NCI-H146 treated with DMSO at 0.1 percent for 48 hours (cell line): ENCODE data around the gene NCAPG2.
"Not testable (repeated sequence)": the region's sequence is repeated elsewhere in the genome, so short reads cannot be mapped to it uniquely, and the experiment has no call there.

ENCODE experiments used
- DNase-seq: peaks from one replicate; lab custom pipeline; 2025; ENCODE audit not compliant: unreplicated experiment; lab: John Stamatoyannopoulos, UW

The NCAPG2 gene

DNA sequence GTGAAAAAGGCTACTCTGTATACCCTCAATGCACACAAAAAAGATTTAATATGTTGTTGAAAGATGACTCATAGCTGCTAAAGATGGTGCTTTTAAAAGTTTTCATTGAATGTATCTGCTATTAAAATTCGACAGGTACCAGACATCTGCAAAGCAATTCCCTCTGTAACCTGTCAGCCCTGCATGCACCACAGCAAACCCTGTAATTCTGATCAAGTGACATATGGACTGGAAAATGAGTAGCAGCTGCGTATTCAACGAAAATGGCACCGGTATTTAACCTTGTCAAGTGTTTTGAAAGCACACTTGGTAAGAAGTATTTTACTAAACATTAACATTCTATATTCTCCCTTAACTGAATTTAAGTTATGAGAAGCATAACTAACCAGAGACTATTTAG lies 58.8 kb downstream of the NCAPG2 start:
- DNase-seq = no peak

DNA sequence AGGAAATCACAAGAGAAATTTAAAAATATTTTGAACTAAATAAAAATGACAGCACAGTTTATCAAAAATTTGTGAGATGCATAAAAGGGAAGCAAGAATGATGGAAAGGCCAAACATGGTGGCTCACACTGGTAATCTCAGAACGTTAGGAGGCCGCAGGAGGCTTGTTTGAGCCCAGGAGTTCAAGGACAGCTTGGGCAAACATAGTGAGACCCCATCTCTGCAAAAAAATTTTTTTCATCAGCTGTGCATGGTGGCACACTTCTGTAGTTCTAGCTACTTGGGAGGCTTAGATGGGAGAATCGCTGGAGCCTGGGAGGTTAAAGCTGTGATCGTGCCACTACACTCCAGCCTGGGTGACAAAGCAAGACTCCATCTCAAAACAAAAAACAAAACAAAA lies 62.5 kb downstream of the NCAPG2 start:
- no peak for DNase-seq

DNA sequence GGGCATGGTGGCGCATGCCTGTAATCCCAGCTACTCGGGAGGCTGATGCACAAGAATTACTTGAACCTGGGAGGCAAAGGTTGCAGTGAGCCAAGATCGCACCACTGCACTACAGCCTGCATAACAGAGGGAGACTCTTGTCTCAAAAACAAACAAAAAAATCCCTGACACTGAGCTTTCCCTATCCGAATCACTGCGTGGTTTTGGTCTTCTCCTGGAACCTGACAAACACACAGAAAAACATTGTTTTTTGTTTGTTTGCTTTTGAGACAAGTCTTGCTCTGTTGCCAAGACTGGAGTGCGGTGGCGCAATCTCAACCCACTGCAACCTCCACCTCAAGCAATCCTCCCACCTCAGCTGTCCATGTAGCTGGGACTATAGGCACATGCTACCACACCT lies 66.6 kb downstream of the NCAPG2 start:
- DNase-seq = no peak

DNA sequence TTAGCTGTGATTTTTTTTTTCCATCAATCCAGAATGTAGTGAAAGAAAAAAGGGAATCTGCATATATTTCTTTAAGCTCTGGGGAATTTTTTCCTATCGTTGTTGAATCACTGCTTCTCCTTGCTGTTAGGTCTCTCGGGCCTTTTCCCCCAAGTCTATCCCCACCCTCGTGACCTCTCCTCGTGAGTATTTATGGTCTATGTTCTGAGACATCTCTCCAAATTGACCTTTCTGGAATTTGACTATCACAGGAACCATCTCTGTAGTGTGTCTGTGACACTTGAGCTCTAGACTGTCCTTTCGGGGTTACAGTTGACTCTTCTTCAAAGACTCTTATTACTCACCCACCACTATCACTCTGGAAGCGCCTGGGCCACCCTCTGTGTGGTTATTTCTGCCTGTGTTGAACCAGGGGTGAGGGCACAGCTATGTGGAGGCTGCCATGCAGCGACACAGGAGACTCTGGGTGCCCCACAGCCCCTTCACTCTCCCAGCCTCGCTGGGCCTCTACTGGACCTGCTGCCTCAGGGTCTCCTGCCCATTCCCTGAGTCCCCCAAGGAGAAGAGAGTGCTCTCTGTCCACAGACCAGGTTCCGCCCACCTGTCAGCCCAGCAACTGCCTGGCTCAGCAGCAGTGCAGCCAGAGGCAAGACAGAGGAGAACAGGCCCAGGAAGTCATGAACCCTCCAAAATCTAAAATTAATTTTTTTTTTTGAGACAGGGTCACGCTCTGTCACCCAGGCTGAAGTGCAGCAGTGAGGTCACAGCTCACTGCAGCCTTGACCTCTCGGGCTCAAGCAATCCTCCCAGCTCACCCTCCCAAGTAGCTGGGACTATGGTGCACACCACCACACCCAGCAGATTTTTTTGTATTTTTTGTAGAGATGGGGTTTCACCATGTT lies 71.3 kb downstream of the NCAPG2 start:
- DNase-seq = no peak

DNA sequence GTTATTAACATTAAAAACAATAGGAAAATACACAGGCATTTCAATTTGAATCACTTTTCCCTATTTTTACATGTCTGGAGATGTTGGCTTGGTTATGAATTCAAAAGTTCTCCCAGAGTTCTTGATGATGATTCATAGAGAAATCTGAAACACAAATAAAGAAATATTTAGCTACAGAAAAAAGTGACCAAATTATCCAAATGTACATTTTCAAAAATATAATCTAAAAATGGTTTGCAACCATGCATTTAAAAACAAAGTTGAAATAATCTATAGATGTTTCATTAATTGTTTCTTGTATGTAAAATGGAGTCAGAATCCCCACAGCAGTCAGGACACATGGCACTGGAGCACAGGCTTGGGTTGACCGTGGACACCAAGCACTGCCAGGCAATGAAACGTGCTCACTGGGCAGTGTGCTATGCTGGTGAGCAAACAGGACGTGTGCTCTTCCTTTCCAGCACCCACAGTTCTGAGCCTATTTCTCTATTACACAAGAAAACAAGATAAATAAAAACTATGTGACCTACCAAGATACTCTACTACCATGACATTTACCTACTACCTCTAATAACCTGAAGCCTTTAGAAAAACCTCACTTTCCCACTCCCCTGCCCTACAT lies 72.9 kb downstream of the NCAPG2 start:
- DNase-seq = no peak

DNA sequence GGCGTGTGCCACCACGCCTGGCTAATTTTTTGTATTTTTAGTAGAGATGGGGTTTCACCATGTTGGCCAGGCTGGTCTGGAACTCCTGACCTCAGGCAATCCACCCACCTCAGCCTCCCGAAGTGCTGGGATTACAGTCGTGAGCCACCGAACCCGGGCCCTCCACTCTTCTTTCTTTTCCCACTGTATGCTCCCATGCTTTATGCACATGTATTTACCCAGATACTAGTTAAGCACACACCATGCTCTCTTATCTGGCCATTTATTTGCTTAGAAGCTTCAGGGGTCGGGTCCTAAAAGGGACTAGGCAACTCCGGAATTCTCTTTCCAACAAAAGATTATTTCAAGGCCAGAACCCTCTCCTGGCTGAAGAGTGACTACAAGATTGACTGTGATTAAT lies 78.3 kb downstream of the NCAPG2 start:
- not testable (repeated sequence) for DNase-seq

DNA sequence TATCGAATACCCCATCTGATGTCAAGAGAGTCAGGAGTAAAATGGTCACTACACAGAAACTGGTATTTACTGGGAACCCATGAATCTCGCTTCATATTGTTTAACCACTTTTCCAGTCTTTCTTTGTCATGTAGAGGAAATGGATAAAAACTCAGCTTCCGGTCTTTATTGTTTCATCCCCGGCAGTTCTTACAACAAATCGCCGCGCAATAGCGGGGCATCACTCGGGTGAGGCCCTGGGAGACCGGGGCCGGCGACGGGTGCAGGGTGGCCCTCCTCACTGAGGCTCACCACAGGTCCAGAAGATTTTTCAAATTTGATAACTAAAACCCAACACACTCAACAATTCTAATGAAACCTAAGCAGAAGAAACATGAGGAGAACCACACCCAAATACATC lies 81.4 kb downstream of the NCAPG2 start:
- no peak for DNase-seq

DNA sequence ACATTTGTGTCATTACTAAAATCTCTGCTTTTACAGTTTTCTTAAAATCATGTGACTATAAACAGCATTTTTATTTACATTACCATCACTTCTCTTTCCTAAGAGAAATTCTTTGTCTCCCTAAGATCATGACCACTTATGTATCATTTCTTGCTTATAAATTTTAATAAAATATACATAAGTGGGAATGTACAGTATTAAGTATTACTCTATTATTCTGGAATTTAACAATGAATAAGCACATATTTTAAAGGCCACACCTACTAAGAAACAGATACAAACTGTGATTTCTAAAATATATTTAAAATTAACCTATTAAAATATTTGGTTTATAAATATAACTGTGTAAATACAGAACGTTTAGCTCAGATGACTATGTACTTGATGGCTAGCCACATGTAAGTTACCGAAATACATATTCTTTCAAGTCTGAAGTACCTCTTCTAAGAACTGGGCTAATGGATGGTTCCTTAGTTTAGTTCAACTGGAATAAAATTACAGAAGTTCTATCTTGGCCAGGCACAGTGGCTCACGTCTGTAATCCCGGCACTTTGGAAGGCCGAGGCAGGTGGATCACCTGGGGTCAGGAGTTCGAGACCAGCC lies 83.7 kb downstream of the NCAPG2 start:
- DNase-seq = no peak

DNA sequence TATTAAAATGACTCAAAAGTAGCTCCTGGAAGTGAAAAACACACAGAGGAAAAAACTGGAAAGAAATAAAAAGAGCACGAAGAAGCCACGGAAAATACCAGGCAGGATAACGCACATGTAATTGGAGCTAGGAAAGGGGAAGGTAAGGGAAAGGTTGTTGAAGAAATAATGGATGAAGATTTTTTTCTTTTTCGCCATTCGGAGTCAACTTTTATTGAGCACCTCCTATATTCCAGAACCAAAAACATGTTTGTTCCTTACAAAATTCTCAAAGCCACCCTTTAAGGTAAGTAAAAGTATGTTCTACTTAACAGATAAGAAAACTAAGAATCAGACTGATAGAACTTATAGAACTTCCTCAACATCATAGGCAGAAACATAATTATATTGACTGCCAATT lies 84.2 kb downstream of the NCAPG2 start:
- DNase-seq = no peak

DNA sequence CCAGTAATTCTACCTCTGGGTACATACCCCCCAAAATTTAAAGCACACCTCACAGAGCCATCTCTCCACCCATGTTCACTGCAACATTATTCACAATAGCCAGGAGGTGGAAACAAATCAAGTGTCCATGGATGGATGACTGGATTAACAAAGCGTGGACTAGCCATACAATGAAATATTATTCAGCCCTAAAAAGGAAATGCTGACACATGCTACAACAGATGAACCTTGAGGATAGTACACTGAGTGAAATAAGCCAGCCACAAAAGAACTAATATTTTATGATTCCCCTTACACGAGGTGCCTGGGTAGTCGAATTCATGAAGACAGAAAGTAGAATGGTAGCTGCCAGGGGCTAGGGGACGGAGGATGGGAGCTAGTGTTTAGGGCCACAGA lies 85.9 kb downstream of the NCAPG2 start:
- DNase-seq = no peak

DNA sequence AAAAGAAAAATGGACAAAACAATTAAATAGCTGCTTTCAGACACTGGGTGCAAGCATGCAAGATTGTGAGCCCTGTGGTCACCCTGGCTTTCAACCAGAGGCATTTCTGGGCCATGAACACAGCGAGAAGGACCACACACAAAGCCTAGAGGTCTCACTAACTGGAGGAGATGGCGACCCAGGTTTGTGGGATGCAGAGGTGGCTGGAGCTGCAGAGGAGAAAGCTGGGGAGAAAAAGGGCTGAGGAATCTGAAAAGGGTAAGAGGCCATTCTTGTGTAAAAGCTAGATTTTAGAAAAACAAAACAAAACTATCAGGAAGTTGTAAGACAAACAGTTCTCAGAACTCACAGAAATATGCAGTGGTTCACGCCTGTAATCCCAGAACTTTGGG lies 86.9 kb downstream of the NCAPG2 start:
- no peak for DNase-seq

DNA sequence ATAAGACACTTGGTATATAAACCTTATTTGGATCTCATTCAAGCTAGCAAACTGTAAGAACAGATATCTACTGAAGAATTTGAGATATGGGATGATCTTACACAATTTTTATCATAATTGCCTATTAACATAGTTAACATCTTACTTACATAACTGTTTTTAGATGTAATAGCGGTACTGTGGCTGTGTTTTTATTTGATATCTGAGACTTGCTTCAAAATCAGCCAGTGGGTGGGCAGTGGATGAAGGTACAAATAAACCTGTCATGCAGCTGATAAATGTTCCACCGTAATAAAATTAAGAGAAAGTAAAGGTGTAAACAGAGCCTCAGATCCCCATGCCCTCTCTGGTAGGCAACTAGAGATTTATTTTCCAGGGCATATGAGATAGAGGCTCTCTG lies 88.6 kb downstream of the NCAPG2 start:
- DNase-seq = no peak

DNA sequence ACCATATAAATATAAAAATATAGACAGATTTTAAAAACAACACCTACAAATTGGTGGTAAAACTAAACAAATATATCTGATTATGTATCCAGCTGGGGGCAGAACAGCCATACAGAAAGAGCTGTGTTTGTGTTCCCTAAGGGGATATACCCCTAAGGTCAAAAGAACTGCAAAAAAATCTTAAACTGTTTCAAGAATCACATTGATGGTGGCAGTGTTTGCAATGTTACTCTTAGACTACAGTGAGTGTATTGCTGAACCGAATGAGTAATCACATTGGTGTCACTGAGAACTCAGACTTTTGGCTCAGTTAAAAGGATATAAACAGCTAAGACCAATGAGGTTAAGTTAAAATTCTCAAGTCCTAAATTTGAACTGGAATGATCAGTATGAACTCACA lies 89.9 kb downstream of the NCAPG2 start:
- no peak for DNase-seq

DNA sequence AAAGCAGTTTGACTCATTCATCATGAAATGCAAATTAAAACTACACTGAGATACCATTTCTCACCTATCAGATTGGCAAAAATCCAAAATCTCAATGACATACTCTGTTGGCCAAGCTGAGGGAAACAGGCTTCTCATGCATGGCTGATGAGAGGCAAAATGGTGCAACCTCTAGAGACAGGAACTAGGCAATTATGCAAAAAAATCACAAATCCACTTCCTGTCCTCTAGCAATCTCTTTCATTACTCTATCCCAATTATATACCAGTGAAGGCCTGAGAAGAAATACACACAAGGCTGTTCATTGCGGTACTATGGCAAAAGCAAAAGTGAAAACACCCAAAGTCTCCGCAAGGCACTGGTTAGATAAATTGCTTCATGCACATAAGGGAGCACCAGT lies 91.1 kb downstream of the NCAPG2 start:
- DNase-seq = no peak

DNA sequence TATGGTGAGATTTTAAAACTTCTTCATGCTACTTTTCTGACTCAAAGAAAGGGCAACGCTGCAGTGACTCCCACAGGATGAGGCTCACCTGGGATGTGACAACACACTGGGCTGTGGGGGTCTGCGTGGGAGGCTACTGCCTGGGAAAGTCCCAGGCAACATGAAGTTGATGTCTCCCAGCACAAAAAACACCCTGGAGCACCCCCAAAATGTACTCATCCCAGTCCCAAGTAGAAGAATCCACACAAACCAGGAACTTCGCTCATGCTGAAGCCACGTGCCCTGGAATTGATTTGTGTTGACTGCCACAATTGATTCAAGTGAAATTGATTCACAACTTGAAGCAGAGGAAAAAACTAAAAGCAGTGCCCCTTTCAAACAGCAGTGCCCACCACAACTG lies 92.1 kb downstream of the NCAPG2 start:
- DNase-seq = no peak

DNA sequence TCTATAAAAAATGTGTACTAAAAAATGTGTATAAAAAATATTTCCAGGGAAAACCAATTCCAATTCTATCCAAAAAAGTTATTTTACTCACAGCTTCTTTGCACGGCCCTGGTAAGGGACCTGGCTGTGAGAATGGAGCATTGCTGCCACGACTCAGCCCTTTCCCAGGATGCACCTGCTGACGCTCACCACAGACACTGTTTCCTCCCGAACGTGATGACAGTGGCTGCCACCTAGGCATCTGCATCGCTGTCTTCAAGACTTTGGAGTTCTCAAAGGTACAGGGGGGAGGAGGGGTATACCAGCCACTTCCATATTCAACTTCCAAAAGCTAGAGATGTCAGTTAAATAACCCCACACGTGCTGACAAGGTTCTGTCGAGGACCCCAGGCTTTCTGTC lies 93.1 kb downstream of the NCAPG2 start:
- no peak for DNase-seq

DNA sequence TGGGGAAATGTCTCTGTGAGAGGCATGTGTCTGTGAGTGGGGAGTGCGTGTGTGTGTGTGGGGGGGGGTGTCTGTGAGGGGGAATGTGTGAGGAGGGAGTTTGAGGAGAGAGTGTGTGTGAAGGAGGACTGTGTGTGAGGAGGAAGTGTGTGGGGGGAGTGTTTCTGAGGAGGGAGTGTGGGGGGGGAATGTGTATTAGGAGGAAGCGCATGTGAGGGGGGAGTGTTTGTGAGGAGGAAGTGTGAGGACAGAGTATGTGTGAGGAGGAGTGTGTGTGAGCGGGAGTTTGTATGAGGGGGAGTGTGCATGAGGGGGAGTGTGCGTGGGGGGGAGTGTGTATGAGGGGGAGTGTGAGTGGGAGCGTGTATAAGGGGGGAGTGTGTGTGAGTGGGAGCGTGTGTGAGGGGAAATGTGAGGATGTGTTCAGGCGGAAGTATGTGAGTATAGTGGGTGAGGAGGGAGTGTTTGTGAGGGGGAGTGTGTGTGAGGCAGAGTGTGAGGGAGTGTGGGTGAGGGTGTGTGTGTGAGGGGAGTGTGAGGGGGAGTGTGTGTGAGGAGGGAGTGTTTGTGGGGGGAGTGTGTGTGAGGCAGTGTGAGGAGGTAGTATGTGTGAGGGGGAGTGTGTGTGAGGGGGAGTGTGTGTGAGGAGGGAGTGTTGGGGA lies 95.2 kb downstream of the NCAPG2 start:
- no peak for DNase-seq

DNA sequence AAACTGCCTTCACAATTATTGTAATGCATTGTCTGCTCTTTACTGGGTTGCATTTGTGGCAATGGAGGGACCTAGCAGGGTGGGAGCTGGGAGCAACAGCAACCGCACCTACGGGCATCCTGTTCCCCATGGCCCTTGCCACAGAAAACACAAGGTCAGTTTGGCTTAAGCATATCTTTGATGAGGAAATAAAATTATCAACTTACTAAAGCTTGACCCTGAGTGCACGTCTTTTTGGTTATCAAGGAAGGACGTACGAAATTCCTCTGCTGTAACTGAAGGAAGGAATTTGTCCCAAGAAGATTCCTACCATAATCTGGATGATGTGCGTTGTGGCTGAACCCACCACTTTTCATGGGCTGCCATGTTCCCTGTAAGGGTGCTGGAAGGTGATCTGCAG lies 97.0 kb downstream of the NCAPG2 start:
- no peak for DNase-seq

DNA sequence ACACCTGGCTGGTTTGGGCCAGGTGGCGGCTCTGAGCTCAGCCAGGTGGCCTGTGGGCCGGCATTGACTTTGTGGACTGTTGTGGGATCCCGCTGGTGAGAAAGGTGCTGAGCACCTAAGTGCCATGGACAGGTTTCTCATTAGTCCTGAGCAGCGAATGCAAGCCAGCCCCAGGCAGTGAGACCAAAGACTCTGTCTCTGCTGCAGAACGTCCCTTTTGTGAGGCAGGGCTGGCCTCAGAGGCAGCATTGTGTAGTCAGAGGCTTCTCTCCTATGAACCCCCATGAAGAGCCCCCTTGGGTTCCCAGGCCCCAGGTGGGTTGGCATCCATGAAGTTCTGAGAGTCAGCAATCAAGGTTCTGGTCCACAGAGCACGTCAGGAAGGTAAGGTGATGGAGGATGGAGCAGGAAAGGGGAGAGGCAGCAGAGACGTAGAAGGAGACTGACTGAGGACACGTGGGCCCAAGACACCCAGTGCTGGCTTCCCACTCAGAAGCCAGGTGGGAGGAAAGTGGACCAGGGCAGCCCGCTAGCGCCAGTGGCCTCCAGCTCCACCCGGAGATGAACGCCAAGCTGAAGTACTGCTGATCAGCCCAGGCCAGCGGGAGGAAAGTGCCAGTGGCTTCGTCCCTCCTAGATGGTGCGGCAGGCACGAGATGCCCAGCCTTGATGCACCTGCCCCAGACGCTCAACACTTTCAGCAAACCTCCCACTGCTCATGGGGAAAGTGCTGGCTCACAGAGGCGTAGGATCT lies 97.8 kb downstream of the NCAPG2 start:
- no peak for DNase-seq

DNA sequence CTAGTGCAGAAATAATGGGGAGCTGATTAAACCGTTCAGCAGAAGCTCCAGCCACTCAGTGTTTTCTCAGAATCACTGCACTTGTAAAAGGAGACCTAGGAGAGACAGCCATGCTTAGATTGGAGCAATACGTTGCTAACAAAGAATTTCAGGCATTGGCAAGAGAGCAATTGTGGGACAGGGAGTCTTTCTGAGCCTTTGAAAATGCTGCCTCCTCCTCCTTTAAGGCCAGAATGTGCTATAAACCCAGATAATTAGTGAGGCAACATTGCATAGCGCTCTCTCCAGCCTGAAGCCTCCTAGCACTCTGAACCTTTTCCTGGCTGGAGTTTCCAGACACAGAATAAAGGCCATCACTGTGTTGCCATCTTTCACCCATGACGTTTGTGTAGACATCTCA lies 98.5 kb downstream of the NCAPG2 start:
- DNase-seq = no peak
